ENCODE data around the gene DBH. TPM values are rescaled to one million over a fixed set of nuclear protein-coding genes. Genes with fewer than 3 reads are reported as not detected.

The DBH gene
- total RNA-seq, 2 experiments from 2014 or later: not detected

GRCh38 chr9:133708246-133709014 is 72.3 kb downstream of the DBH start:
- Histone ChIP-seq H3K79me2 (ENCODE audit: insufficient read depth, low read depth, low read length) (no peaks in the 10 kb centered on the region), H3K9me2 (ENCODE audit: insufficient read depth, low read length) (no peaks in the 10 kb centered on the region), H3K27ac (ENCODE audit: low read depth, low read length, poor library complexity, severe bottlenecking) (peak overlapping the region; percentile 61), H3K4me2 (ENCODE audit: low read length) (peak overlapping the region; percentile 47), H3K36me3 (ENCODE audit: insufficient read depth, low read length) (peaks cover 5% of the 10 kb centered on the region; the same call in 1 of the 2 replicates), H2AFZ (ENCODE audit: low read length) (no peak overlapping the region), H4K20me1 (ENCODE audit: insufficient read depth, low read length) (no peaks in the 10 kb centered on the region), H3K9me3 (ENCODE audit: low read length) (no peaks in the 10 kb centered on the region), H3K4me1 (ENCODE audit: insufficient read depth, low read length, poor library complexity, severe bottlenecking) (peaks cover 83% of the 10 kb centered on the region), H3K4me3 (ENCODE audit: low read depth, low read length, poor library complexity, severe bottlenecking) (no peak overlapping the region)
- intact Hi-C loops (cut with micrococcal nuclease; ENCODE audit: unreplicated experiment): no loop called here
- CTCF ChIA-PET (ENCODE audit: unreplicated experiment): no interaction called here
- BruUV-seq (replicated peaks): no TSS peak
- TF ChIP-seq EZH2phosphoT487 (IDR thresholded peaks at IDR 0.05; ENCODE audit: borderline replicate concordance, low read depth, low read length): no peak
- TF ChIP-seq, protein P1, sequence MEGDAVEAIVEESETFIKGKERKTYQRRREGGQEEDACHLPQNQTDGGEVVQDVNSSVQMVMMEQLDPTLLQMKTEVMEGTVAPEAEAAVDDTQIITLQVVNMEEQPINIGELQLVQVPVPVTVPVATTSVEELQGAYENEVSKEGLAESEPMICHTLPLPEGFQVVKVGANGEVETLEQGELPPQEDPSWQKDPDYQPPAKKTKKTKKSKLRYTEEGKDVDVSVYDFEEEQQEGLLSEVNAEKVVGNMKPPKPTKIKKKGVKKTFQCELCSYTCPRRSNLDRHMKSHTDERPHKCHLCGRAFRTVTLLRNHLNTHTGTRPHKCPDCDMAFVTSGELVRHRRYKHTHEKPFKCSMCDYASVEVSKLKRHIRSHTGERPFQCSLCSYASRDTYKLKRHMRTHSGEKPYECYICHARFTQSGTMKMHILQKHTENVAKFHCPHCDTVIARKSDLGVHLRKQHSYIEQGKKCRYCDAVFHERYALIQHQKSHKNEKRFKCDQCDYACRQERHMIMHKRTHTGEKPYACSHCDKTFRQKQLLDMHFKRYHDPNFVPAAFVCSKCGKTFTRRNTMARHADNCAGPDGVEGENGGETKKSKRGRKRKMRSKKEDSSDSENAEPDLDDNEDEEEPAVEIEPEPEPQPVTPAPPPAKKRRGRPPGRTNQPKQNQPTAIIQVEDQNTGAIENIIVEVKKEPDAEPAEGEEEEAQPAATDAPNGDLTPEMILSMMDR (conservative IDR thresholded peaks at IDR 0.05; ENCODE audit: low read length): no peak
- POLR2A ChIA-PET: no interaction called here
- DNase-seq (ENCODE audit: low spot score): no peak

Other genes starting within 250 kb of the DBH start
- 33.6 and 35.7 TPM in 2 replicates for gene REXO4, start 218.4 kb upstream of the DBH start, total RNA-seq (2014; rRNA removed; shearing (Covaris generic))
- gene REXO4, start 218.4 kb upstream of the DBH start, total RNA-seq (2022): 40.6 and 45.5 TPM in 2 replicates
- 6.2 and 6.6 TPM in 2 replicates for gene ADAMTS13, start 214.0 kb upstream of the DBH start, total RNA-seq (2014; rRNA removed; shearing (Covaris generic))
- gene ADAMTS13, start 214.0 kb upstream of the DBH start, total RNA-seq (2022): 18.1 and 18.5 TPM in 2 replicates
- 14.9 and 17.2 TPM in 2 replicates for gene CACFD1, start 176.4 kb upstream of the DBH start, total RNA-seq (2014; rRNA removed; shearing (Covaris generic))
- gene CACFD1, start 176.4 kb upstream of the DBH start, total RNA-seq (2022): 16.7 and 19.2 TPM in 2 replicates
- 45.2 and 52.9 TPM in 2 replicates for gene SLC2A6, start 157.3 kb upstream of the DBH start, total RNA-seq (2014; rRNA removed; shearing (Covaris generic))
- gene SLC2A6, start 157.3 kb upstream of the DBH start, total RNA-seq (2022): 42.1 and 51.0 TPM in 2 replicates
- gene MYMK, start 111.4 kb upstream of the DBH start, total RNA-seq (2014; rRNA removed; shearing (Covaris generic)): not detected in 2 replicates
- gene MYMK, start 111.4 kb upstream of the DBH start, total RNA-seq (2022): not detected in 2 replicates
- 0.88 and 1.0 TPM in 2 replicates for gene ADAMTSL2, start 101.7 kb upstream of the DBH start, total RNA-seq (2014; rRNA removed; shearing (Covaris generic))
- not detected in 2 replicates for gene ADAMTSL2, start 101.7 kb upstream of the DBH start, total RNA-seq (2022)
- 7.8 and 8.9 TPM in 2 replicates for gene FAM163B, start 27.0 kb upstream of the DBH start, total RNA-seq (2014; rRNA removed; shearing (Covaris generic))
- 2.6 and 3.6 TPM in 2 replicates for gene FAM163B, start 27.0 kb upstream of the DBH start, total RNA-seq (2022)
- gene SARDH, start 102.0 kb downstream of the DBH start, total RNA-seq (2014; rRNA removed; shearing (Covaris generic)): 52.3 and 60.8 TPM in 2 replicates
- 39.4 and 42.8 TPM in 2 replicates for gene SARDH, start 102.0 kb downstream of the DBH start, total RNA-seq (2022)